ENCODE measurements around the gene MS4A12. TPM values are rescaled to one million over a fixed set of nuclear protein-coding genes. Genes with fewer than 3 reads are reported as not detected.
"Not testable (repeated sequence)": the region's sequence is repeated elsewhere in the genome, so short reads cannot be mapped to it uniquely, and the experiment has no call there.

Gene MS4A12
- total RNA-seq, 1 experiment from 2014 or later = not detected

DNA sequence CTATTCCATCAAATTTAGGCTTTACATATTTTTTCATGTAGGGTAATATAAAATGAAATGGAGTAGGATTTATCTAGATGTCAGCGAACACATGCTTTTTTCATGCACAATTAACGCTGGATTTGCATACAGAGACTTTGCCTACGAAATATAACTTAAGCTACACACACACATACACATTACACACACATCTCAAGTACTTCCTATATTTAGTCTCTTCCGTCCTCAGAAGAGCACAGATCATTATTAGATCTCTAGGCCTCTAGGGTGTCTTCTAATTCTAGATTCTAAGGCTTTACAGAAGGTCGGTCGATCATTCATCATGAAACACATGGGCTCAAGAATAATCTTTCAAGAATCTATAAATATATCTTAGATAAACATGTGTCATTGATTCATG lies 18.8 kb downstream of the MS4A12 start:
- DNase-seq (ENCODE audit: extremely low read depth, low read depth) = no peak

DNA sequence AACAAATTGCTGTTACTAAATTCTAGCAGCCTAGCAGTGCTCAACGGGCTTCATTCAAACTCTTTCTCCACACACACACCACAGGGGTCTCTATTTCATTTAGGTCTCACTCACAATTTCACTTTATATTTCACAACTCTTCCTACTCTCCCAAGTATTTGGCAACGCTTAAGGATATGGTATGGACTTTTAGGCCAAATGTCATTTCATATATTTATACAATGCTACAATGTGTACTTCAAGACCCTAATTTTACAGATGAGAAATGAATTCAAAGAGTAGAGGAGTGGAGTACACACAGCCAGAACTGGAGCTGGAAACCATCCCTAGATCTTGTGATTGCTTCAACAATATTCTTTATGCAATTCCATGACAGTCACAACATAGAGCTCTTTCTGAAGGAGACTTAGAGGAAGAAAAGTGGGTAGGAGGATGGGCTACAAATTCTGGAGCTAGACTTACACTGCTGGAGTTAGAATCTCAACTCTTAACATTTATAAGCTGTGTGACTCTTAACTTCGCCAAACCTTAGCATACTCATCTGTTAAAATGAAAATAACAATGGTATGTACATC lies 20.2 kb downstream of the MS4A12 start:
- no peak for DNase-seq (ENCODE audit: extremely low read depth, low read depth)

DNA sequence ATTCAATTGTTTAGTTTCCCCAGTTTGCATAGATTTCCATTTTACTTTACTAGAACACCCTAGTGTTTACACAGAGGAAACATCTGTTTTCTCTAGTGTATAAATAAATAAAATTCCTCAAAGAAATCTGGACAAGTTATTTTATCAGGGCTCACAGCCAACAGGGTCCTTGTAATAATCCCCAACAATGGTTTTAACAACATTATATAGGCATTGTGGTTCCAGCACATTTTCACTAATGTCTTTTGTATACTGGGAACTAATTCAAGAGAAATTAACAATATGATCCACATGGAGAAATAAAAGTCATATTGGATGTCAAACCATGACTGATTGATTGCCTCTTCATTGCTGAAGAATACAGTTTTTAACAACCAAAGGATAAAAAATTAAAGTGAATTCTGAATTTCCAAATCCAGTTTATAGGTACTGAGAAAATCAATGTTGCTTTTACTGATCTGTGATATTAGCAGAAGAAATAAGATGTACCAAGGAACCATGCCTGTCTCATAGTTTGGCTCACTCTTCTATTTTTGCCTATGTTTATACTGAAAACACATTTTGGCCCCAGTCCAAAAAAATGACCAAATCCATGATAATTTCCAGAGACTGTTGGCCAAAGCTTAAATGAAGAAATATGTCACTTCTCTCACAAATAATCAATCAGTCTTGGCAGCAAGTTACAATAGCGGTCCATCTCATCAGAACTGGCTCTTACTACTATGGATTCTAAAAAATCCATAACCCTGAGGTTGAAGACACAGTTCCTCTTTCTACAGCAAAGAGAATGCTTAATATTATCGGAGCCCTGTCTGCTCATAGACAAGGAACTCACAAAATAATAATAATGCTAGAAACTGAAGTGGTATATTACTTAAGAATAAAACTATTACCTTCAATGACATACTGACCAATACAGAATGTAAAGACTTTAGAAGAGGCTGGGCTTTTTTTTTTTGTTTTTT lies 21.2 kb downstream of the MS4A12 start:
- DNase-seq (ENCODE audit: extremely low read depth, low read depth) = no peak

DNA sequence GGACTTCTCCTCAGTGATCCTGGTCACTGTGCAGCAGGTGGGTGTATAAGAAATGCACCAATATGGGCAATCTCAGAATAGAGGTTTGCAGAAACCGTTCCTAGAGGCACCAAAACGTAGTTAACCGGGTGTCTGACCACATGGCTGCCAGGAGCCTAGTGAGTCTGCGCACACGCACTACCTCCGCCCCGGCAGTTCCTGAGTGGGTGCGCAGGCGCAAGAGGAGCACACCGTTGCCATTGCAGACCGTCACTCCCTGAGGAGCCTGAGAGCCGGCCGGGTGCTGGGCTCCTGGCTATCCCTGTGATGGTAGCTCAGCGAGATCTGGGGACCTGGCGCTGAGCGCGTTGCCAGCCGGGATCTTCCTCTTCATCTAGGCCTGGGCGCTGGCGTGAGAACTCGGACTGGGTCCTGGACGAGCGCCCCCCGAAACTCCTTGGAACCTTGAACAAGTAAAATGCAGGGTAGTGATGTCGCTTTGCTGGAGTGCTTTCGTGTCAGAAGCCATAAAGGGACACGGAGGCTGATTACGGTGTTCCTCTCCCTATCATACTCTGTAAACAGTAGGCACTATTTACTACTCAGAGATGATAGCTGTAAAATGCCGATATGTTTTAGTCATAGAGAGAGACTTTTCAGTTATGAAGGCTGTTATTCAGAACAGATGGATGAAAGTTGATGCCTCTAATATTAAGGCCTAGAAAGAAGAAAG lies 22.7 kb downstream of the MS4A12 start, which contains the start of gene MS4A13:
Gene MS4A13 (plus strand): TSS at position 249 of the 712 bp plus-strand sequence. CDS start 2,692 bp downstream, outside the sequence.
- no peak for DNase-seq (ENCODE audit: extremely low read depth, low read depth)

DNA sequence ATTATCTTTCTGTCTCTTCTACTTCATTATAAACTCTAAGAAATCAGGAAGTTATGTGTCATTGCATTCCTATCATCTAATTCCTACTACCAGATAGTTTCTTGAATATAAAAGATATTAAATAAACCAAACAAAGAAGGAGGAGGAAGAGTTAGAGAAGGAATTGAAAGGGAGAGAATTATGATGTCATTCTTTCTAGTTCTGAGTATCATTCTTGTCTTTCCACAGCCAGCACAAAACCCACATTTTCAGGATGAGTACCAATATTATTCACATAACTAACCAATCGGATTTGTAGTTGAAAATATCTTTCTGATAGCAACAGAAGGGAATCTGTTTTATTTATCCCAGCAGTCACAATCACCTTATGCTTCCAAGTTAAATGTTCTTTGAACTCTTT lies 35.9 kb downstream of the MS4A12 start:
- DNase-seq (ENCODE audit: extremely low read depth, low read depth) = no peak

DNA sequence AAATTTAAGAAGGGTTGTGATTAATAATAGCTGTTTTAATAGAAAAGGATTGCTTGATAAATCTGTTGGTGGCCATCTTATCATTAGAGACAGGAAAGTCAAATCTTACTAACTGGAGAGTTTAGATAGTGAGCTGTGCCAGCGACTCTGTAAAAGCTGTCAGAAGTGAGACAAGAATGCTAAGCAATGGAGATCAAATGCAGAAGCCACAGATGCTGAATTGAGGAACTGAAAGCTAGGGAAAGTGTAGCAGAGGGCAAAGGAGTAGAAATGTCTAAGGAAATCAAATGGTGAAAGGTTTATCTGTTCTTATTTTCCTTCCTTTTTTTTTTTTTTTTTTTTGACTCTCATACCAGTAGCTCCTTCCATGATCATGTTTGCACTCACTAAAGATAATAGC lies 36.4 kb downstream of the MS4A12 start:
- no peak for DNase-seq (ENCODE audit: extremely low read depth, low read depth)

DNA sequence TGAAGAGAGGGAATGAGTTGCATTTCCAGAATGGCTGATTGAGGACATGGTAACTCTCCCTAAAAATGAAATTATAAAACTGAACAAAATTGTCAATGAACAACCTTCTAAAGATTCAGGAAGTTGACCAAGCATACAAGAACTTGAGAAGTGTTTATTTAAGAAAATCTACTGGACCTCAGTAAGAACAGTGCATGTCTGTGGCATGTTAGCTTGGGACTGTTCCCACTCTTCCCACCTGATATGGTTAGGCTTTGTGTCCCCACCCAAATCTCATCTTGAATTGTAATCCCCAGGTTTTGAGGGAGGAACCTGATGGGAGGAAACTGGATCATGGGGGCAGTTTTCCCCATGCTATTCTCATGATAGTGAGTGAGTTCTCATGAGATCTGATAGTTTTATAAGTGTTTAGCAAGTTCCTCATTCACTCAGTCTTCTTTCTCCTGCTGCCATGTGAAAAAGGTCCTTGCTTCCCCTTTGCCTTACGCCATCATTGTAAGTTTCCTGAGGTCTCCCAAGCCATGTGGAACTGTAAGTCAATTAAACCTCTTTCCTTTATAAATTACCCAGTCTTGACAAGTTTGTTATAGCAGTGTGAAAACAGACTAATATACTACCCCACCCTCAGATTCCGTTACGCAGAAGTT lies 38.0 kb downstream of the MS4A12 start:
- DNase-seq (ENCODE audit: extremely low read depth, low read depth) = no peak

DNA sequence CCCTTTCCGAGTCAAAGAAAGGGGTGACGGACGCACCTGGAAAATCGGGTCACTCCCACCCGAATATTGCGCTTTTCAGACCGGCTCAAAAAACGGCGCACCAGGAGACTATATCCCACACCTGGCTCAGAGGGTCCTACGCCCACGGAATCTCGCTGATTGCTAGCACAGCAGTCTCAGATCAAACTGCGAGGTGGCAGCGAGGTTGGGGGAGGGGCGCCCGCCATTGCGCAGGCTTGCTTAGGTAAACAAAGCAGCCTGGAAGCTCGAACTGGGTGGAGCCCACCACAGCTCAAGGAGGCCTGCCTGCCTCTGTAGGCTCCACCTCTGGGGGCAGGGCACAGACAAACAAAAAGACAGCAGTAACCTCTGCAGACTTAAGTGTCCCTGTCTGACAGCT lies 39.8 kb downstream of the MS4A12 start:
- DNase-seq (ENCODE audit: extremely low read depth, low read depth) = not testable (repeated sequence)

DNA sequence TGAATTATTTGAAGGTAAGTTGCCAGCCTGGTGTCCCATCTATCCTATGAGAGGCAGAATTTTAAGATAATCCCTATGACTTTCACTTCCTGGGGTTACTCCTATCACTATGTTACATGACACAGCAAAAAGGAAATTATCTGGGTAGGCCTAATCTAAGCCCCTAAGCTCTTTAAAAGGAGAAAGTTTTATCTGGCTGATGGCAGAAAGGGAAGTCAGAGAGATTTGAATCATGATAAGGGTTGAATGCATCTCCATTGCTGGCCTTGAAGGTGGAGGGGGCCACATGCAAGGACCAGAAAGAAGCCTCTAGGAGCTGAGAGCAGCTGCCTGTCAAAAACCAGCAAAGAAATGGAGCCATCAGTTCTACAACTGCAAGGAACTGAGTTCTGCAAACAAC lies 46.0 kb downstream of the MS4A12 start:
- DNase-seq (ENCODE audit: extremely low read depth, low read depth) = not testable (repeated sequence)

DNA sequence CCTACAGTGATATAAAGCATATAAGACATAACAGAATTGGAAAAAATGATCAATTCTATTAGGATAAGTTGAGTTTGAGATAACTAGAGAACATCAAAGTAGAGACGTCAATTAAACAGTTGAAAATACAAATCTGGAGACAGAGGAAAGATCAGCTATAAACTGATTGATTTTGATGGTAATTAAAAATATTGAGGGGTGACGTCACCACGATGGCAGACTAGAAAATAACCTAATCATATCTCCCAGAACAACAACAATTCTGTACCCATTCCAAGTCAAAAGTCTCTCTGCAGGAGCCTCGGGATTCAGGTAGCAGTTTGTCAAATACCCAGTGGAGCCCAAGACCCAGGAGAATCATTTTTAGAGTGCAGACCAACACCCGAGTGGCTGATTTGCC lies 51.5 kb downstream of the MS4A12 start:
- DNase-seq (ENCODE audit: extremely low read depth, low read depth) = no peak

Other genes starting within 250 kb of the MS4A12 start
- gene MS4A4E, start 249.6 kb upstream of the MS4A12 start, total RNA-seq (2014; rRNA removed; shearing (Covaris generic)) = not detected in 2 replicates
- gene MS4A4A, start 212.1 kb upstream of the MS4A12 start, total RNA-seq (2014; rRNA removed; shearing (Covaris generic)) = not detected in 2 replicates
- not detected in 2 replicates for gene MS4A6E, start 165.5 kb upstream of the MS4A12 start, total RNA-seq (2014; rRNA removed; shearing (Covaris generic))
- gene MS4A7, start 114.2 kb upstream of the MS4A12 start, total RNA-seq (2014; rRNA removed; shearing (Covaris generic)) = not detected in 2 replicates
- not detected in 2 replicates for gene MS4A14, start 96.3 kb upstream of the MS4A12 start, total RNA-seq (2014; rRNA removed; shearing (Covaris generic))
- not detected in 2 replicates for gene MS4A5, start 63.2 kb upstream of the MS4A12 start, total RNA-seq (2014; rRNA removed; shearing (Covaris generic))
- gene MS4A1, start 36.9 kb upstream of the MS4A12 start, total RNA-seq (2014; rRNA removed; shearing (Covaris generic)) = not detected in 2 replicates
- not detected in 2 replicates for gene MS4A13, start 22.6 kb downstream of the MS4A12 start, total RNA-seq (2014; rRNA removed; shearing (Covaris generic))
- gene MS4A8, start 206.8 kb downstream of the MS4A12 start, total RNA-seq (2014; rRNA removed; shearing (Covaris generic)) = not detected in 2 replicates
- not detected in 2 replicates for gene MS4A18, start 231.9 kb downstream of the MS4A12 start, total RNA-seq (2014; rRNA removed; shearing (Covaris generic))